ENCODE results near the gene CLIP3.
"Not testable (repeated sequence)": the region's sequence is repeated elsewhere in the genome, so short reads cannot be mapped to it uniquely, and the experiment has no call there.

Gene CLIP3

GRCh38 chr19:36032251-36033104 lies at the start of gene CLIP3:
CLIP3 (minus strand) TSS chr19:36032873; CDS start chr19:36032357, 516 bp downstream.
- peak; percentile 16 for DNase-seq

DNA sequence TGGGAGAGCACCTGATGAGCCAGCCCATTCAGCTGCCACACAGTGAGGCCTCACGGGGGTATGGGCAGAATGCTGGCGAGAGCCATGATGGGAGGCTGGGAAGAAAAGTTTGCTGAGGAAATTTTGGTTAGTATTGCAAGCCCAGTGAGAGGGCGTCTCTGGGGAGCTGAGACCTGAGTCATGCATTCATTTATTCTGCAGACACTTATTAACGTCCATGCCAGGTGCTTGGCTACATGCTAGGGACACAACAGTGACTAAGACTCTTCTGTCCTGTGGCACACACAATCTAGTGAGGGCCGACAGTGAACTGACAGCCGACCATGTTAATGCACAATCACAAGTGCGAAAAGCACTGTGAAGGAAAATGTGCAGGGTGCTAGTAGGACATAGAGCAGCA lies 49.2 kb upstream of the CLIP3 start:
- DNase-seq = no peak

GRCh38 chr19:36081385-36081784 lies 48.7 kb upstream of the CLIP3 start:
- no peak for DNase-seq

- no peak for DNase-seq
These were observed 46.8 kb upstream of the CLIP3 start for GRCh38 chr19:36079389-36079945.

DNA sequence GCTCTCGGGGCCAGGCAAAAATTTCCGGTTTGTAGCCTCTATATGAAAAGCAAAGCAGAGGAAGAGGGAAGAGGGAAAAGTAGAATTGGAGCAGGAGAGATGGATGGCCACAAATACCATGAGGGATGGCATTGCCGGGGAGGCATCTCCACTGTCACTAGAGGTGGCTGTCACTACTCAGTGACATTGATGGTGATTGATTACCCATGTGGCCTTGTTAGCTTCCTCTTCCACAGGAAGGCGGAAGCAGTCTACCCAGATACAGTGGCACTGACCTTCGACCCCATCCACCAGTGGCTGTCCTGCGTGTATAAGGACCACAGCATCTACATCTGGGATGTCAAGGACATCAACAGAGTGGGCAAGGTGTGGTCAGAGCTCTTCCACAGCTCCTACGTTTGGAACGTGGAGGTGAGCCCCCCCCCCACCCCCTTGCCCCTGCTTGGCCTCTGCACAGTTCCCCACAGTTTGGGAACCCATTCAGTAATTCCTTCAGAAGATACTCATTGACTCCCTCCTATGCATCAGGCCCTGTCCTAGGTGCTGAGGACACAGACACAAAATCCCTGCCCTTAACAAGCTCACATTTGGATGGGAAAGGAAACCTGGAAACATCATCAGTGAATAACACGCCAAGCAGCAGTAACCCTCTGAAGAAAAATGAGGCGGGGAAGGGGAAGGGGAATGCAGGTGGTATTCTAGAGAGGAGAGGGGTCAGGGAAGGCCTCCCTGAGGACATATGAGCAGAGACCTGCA lies 40.6 kb upstream of the CLIP3 start:
- no peak for DNase-seq

DNA sequence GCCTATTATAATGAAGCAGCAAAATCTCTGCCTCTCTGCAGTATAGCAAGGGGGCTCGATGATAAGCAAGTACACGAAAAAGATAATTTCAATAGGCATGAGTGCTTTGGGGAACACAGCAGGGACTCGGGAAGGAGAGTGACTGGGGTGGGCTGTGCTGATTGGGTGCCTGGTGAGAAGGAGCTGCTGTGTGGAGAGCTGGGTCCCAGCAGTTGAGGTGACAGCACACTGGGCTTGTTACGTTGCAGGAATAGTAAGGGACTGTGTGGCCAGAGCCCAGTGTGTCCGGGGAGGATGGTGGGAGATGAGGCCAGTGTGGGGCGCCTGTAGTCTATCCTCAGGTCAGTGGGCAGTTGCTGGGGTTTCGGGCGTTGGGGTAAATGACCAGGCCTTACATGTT lies 39.4 kb upstream of the CLIP3 start:
- no peak for DNase-seq

DNA sequence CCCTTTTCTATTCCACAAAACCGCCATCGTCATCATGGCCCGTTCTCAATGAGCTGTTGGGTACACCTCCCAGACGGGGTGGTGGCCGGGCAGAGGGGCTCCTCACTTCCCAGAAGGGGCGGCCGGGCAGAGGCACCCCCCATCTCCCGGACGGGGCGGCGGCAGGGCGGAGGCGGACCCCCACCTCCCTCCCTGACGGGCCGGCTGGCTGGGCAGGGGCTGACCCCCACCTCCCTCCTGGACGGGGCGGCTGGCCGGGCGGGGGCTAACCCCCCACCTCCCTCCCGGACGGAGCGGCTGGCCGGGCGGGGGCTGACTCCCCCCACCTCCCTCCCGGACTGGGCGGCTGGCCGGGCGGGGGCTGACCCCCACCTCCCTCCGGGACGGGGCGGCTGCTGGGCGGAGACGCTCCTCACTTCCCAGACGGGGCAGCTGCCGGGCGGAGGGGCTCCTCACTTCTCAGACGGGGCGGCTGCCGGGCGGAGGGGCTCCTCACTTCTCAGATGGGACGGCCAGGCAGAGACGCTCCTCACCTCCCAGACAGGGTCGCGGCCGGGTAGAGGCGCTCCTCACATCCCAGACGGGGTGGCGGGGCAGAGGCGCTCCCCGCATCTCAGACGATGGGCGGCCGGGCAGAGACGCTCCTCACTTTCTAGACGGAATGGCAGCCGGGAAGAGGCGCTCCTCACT lies 36.3 kb upstream of the CLIP3 start:
- DNase-seq = not testable (repeated sequence)

DNA sequence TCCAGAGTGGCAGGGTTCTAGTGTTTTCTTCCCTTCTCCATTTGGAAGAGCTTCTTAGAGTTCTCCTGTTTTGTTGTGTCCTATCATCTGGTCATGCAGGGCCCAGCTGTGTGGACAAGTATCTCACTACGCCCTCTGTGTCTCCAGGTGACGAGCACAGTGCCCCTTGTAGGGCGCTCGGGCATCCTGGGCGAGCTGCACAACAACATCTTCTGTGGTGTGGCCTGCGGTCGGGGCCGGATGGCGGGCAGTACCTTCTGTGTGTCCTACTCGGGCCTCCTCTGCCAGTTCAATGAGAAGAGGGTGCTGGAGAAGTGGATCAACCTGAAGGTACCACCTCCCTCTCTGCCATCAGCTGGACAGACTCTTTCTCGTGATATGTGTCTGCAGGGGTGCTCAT lies 35.0 kb upstream of the CLIP3 start:
- no peak for DNase-seq

DNA sequence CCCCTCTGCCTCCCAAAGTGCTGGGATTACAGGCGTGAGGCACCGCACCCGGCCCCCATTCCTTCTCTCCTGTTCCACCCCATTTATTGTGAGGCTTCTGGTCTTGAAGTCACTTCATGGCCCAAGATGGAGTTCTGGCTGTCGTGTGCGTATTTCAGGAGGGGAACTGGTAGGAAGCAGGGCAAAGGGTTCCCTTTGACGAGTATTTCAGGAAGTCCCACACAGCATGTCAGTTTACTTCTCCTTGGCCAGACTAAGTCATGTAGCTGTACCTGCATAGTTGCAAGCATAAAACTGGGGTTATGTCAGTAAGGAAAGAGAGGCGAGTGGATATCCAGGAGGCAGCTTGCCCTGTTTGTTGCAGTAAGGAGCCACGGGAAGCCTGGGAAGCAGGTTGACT lies 32.2 kb upstream of the CLIP3 start:
- DNase-seq = no peak

- no peak for DNase-seq
These were observed 28.7 kb upstream of the CLIP3 start for GRCh38 chr19:36061367-36061766.

DNA sequence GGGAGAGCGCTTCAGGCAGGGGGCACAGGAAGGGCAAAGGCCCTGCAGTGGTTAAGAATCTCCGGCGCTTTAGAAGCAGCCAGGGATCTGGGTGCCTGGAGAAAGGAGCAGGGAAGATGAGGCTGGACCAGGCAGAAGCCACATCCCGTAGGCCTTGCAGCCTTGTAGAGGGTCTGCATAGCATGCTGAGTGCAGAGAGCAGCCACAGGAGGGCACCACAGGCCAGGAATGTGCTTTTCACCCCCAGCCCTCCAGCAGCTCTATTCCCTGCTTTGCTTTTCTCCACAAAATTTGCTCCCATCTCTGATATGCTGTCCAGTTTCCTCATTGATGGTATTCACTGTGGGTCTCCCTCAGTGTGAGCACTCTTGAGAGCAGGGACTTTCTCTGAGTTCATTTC lies 27.8 kb upstream of the CLIP3 start:
- peak; percentile 17 for DNase-seq

DNA sequence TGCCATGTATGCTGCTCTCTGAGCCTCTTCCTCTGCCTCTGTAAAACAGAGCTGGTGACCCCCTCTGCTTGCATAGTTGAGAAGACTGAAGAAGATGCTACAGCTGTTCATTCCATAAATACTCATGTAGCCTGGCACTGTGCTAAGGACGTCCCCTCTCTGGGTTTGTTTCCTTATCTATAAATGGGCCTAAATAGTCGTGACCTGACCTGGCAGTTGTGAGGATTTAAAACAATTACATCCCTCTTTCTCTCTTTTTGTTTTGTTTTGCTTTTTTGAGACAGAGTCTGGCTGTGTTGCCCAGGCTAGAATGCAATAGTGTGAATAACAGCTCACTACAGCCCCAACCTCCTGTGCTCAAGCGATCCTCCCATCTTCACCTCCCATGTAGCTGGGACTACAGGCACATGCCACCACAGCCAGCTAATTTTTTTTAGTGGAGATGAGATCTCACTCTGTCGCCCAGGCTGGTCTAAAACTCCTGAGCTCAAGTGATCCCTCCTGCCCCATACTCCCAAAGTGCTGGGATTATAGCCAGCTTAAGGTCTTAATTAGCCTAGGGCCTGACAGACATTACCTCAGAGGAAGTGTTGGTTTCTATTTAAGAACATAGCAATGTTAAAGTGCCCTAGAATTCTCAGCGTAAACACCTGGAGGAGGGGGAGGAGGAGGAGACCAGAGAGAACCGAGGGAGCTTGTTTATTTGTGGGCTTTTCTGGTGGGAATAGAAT lies 26.7 kb upstream of the CLIP3 start:
- DNase-seq = no peak

DNA sequence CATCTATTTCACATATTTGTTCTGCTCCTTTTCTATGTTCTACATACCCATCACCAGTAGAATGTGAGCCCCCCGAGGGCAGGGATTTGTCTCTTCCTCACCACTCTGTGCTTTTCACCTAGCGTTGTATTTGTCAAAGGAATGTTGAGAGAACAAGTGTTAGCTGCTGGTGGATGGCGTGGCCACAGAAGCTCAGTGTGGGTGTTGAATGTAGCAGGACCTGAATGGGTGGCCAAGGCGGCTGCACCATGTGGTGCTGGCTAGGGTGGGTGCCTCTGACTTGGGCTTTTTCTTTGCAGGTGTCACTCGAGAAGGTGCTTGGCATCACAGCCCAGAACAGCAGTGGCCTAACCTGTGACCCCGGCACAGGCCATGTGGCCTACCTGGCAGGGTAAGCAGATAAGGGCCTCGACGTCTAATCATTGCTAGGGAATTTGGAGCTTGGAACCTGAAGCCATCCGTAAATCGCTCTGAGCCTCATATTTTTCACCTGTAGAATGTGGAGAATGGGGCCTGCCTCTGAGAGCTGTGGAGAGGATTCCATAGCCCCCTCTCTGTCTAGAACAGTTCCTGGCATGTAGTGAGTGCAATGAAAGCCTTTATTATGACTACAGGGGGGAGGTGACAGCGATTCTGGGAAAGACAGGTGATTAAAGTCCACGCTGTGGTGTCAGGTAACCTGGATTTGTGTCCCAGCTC lies 26.0 kb upstream of the CLIP3 start:
- DNase-seq = no peak

DNA sequence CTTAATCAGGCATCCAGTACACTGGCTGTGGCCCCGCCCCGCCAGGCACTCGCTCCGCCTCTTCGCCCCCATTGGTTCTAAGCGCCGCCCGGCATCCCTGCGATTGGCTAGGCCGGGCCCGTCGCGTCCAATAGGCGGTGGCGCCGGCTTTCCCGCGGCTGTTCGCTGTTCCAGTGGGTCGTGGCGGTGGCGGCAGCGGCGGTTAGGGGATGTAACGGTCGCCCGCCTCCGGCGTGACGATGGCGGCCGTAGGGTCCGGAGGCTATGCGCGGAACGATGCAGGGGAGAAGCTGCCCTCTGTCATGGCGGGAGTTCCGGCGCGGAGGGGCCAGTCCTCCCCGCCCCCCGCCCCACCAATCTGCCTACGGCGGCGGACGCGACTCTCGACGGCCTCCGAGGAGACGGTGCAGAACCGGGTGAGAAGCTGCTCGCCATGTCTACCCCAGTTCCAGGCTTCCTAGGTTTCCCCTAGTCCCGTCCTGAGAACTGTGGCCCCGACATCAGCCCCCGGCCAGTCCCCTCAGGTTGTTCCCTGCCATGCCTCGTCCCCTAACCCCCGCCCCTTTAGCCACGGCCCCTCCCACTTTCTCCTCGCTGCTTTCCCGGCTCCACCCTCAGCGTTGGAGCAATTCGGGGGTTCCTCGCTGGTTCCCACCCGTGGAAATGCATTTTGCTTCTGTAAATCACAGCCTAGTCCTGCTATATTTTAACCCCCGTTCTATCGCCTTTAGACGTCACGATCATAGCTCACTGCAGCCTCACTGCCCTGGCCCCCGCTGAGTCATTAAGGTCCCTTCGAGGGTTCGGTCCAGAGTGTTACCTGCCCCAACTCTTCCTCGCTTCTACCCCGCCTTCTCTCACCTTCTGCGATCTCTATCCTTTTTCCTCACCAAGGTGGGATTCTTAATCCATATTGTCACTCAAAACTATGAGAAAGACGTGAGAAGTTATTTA lies 22.3 kb upstream of the CLIP3 start, which contains the start of gene WDR62:
TSS of gene WDR62 (plus strand) at position 165 of the 954 bp plus-strand sequence. CDS start at position 240, 75 bp downstream.
- DNase-seq = peak; percentile 94

- DNase-seq = peak; percentile 100
These were observed 21.6 kb upstream of the CLIP3 start, which contains the start of gene THAP8 for GRCh38 chr19:36054119-36054732. THAP8 (minus strand) TSS chr19:36054285; CDS start chr19:36054217, 68 bp downstream.

- no peak for DNase-seq
These were observed 19.0 kb upstream of the CLIP3 start for GRCh38 chr19:36051637-36052036.

GRCh38 chr19:36051236-36051635 lies 18.6 kb upstream of the CLIP3 start:
- DNase-seq = no peak

GRCh38 chr19:36049080-36049698 lies 16.5 kb upstream of the CLIP3 start:
- DNase-seq = no peak

DNA sequence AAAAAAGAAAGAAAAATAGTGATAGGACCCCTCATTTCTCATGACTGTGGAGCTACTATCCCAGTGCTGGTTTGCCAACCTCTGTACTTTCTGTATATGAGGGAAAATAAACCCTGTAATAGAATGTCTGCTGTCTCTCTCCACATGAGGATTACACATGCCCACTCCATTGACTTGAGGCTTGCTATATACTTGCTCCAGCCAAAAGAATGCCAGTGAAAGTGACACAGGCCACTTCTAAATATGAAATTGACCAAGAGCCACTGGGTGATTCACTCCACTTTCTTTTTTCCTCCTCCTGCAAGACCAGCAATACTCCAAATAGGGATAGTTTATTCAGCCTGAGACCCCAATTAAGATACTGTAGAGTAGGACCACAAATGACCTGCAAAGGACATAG lies 15.2 kb upstream of the CLIP3 start:
- DNase-seq = no peak

Data from activated CD4-positive, alpha-beta T cell treated with anti-CD3 and anti-CD28 coated beads, Interleukin-2, amount 50 U/mL, for 1 hour (primary cell).